GM18517 (cell line): ENCODE results near the gene HYOU1.
"Not testable (repeated sequence)": the region's sequence is repeated elsewhere in the genome, so short reads cannot be mapped to it uniquely, and the experiment has no call there.

Source experiments
- ATAC-seq: cut with Tn5 transposase; IDR thresholded peaks from one replicate; pipeline ENCODE4 v1.9.1; 2021; ENCODE audit warnings: mild to moderate bottlenecking, moderate library complexity; ENCODE audit not compliant: unreplicated experiment

HYOU1 gene

GRCh38 chr11:119085437-119085847 is 28.4 kb upstream of the HYOU1 start:
- ATAC-seq: peak; percentile 27

GRCh38 chr11:119084663-119085436 is 27.8 kb upstream of the HYOU1 start, which contains the start of gene HMBS:
HMBS (plus strand) TSS chr11:119084881; CDS start chr11:119085034, 153 bp downstream.
- ATAC-seq: peak; percentile 80

GRCh38 chr11:119081682-119082260 is 24.8 kb upstream of the HYOU1 start:
- no peak for ATAC-seq

GRCh38 chr11:119078675-119079420 is 21.8 kb upstream of the HYOU1 start:
- ATAC-seq: no peak

- ATAC-seq: no peak
Measured at GRCh38 chr11:119077839-119078238, 20.8 kb upstream of the HYOU1 start.

- ATAC-seq: peak; percentile 75
Measured at GRCh38 chr11:119067371-119068222, 10.6 kb upstream of the HYOU1 start, which contains the start of gene VPS11. VPS11 (plus strand) TSS chr11:119067818; CDS start chr11:119067824, 6 bp downstream.

GRCh38 chr11:119065369-119065768 is 8.4 kb upstream of the HYOU1 start:
- ATAC-seq: no peak

- no peak for ATAC-seq
Measured at GRCh38 chr11:119062779-119063178, 5.8 kb upstream of the HYOU1 start.

- ATAC-seq: no peak
Measured at GRCh38 chr11:119061256-119061655, 4.3 kb upstream of the HYOU1 start.

- ATAC-seq: not testable (repeated sequence)
Measured at GRCh38 chr11:119059128-119059527, 2.1 kb upstream of the HYOU1 start.

- ATAC-seq: no peak
Measured at GRCh38 chr11:119056421-119056999, 495 bp downstream of the HYOU1 start.

- ATAC-seq: no peak
Measured at GRCh38 chr11:119055901-119056300, 1.1 kb downstream of the HYOU1 start.

- no peak for ATAC-seq
Measured at GRCh38 chr11:119054418-119054817, 2.6 kb downstream of the HYOU1 start.

- no peak for ATAC-seq
Measured at GRCh38 chr11:119052163-119052814, 4.7 kb downstream of the HYOU1 start.

- no peak for ATAC-seq
Measured at GRCh38 chr11:119051440-119052162, 5.4 kb downstream of the HYOU1 start.

- ATAC-seq: no peak
Measured at GRCh38 chr11:119049081-119049480, 7.9 kb downstream of the HYOU1 start.

GRCh38 chr11:119048644-119049043 is 8.4 kb downstream of the HYOU1 start:
- ATAC-seq: no peak

GRCh38 chr11:119047205-119047604 is 9.8 kb downstream of the HYOU1 start:
- ATAC-seq: no peak

- ATAC-seq: no peak
Measured at GRCh38 chr11:119046489-119046888, 10.5 kb downstream of the HYOU1 start.
